NCI-H2029 (cell line): Measurements from ENCODE around the gene CREB1.
"Not testable (repeated sequence)": the region's sequence is repeated elsewhere in the genome, so short reads cannot be mapped to it uniquely, and the experiment has no call there.

Experiments used
- DNase-seq: peaks from one replicate; lab custom pipeline; 2025; lab: John Stamatoyannopoulos, UW

Gene CREB1

GRCh38 chr2:207529330-207530159, at the start of gene CREB1:
Gene CREB1, plus strand, starts transcription at chr2:207529962. Its CDS starts 25,674 bp downstream, at chr2:207555636.
- peak; percentile 93 for DNase-seq

GRCh38 chr2:207480521-207481040, 49.2 kb upstream of the CREB1 start:
- DNase-seq = no peak

GRCh38 chr2:207481924-207482323, 47.8 kb upstream of the CREB1 start:
- peak; percentile 22 for DNase-seq

GRCh38 chr2:207482630-207483029, 47.1 kb upstream of the CREB1 start:
- DNase-seq = no peak

GRCh38 chr2:207483066-207483465, 46.7 kb upstream of the CREB1 start:
- DNase-seq = no peak

- DNase-seq = no peak
These were observed 46.3 kb upstream of the CREB1 start for GRCh38 chr2:207483477-207483876.

GRCh38 chr2:207484444-207485391, 45.0 kb upstream of the CREB1 start:
- no peak for DNase-seq

GRCh38 chr2:207487650-207488311, 42.0 kb upstream of the CREB1 start:
- peak; percentile 9 for DNase-seq

- DNase-seq = no peak
These were observed 40.5 kb upstream of the CREB1 start for GRCh38 chr2:207489251-207489650.

GRCh38 chr2:207490441-207490840, 39.3 kb upstream of the CREB1 start:
- DNase-seq = no peak

- no peak for DNase-seq
These were observed 38.7 kb upstream of the CREB1 start for GRCh38 chr2:207491086-207491485.

- no peak for DNase-seq
These were observed 37.8 kb upstream of the CREB1 start for GRCh38 chr2:207491956-207492355.

- no peak for DNase-seq
These were observed 37.3 kb upstream of the CREB1 start for GRCh38 chr2:207492461-207492860.

GRCh38 chr2:207494137-207494536, 35.6 kb upstream of the CREB1 start:
- no peak for DNase-seq

GRCh38 chr2:207496936-207497335, 32.8 kb upstream of the CREB1 start:
- not testable (repeated sequence) for DNase-seq

- DNase-seq = no peak
These were observed 32.2 kb upstream of the CREB1 start for GRCh38 chr2:207497596-207497995.

- DNase-seq = no peak
These were observed 31.3 kb upstream of the CREB1 start for GRCh38 chr2:207498427-207498826.

GRCh38 chr2:207499114-207499513, 30.6 kb upstream of the CREB1 start:
- no peak for DNase-seq

GRCh38 chr2:207501802-207502576, 27.8 kb upstream of the CREB1 start:
- peak; percentile 20 for DNase-seq

- DNase-seq = no peak
These were observed 27.1 kb upstream of the CREB1 start for GRCh38 chr2:207502577-207503198.

GRCh38 chr2:207503234-207503633, 26.5 kb upstream of the CREB1 start:
- no peak for DNase-seq
